Activated CD4-positive, alpha-beta T cell treated with anti-CD3 and anti-CD28 coated beads, Interleukin-2, amount 10 ng/mL, durations not matched to agents 7 days and 5 days (primary cell): ENCODE measurements around the gene MUC15. TPM values are rescaled to one million over a fixed set of nuclear protein-coding genes. Genes with fewer than 3 reads are reported as not detected.

Experiments used
- total RNA-seq, 2 experiments: library from RNA; stranded (reverse); gene quantifications; one replicate each; pipeline ENCODE4 v1.2.3, GENCODE V29; 2021

MUC15 gene
- total RNA-seq, 2 experiments from 2014 or later, result not detected

Other genes starting within 250 kb of the MUC15 start
- not detected for gene ANO3, start 240.1 kb downstream of the MUC15 start, total RNA-seq
- not detected for gene SLC5A12, start 149.8 kb upstream of the MUC15 start, total RNA-seq